HepG2 (cell line): ENCODE data around the gene PPP4R3A. TPM values are rescaled to one million over a fixed set of nuclear protein-coding genes. Genes with fewer than 3 reads are reported as not detected.

Source experiments
- DNMT1 ChIP-seq: sonication (generic); formaldehyde crosslinking; IDR thresholded peaks from 2 replicates; pipeline ENCODE4 v1.5.1; 2020; ENCODE audit warnings: mild to moderate bottlenecking, missing genetic modification reagents
- EEA1 ChIP-seq: sonication (generic); formaldehyde crosslinking; IDR thresholded peaks from 2 replicates; pipeline ENCODE4 v1.5.1; 2020; ENCODE audit warnings: mild to moderate bottlenecking, missing genetic modification reagents, borderline replicate concordance
- FOXK2 ChIP-seq: fragments of 450-650 bp; IDR thresholded peaks from 2 replicates; pipeline ENCODE4 v1.6.1; 2016
- HNRNPL ChIP-seq: fragments of 200-400 bp; formaldehyde crosslinking; IDR thresholded peaks from 2 replicates; pipeline ENCODE4 v1.6.1; 2017; ENCODE audit warnings: mild to moderate bottlenecking, low read depth, low read length
- IRX3 ChIP-seq: sonication (generic); formaldehyde crosslinking; IDR thresholded peaks from 2 replicates; pipeline ENCODE4 v1.8.1; 2023; ENCODE audit warnings: mild to moderate bottlenecking, low read depth, missing genetic modification reagents, borderline replicate concordance
- RFXAP ChIP-seq: sonication (generic); formaldehyde crosslinking; IDR thresholded peaks from 2 replicates; pipeline ENCODE4 v1.4.0; 2020; ENCODE audit warnings: missing genetic modification reagents, borderline replicate concordance
- TARDBP ChIP-seq: sonication (generic); formaldehyde crosslinking; IDR thresholded peaks from 2 replicates; pipeline ENCODE4 v1.8.0; 2022; ENCODE audit warnings: mild to moderate bottlenecking, missing genetic modification reagents
- TEAD2 ChIP-seq: sonication (generic); formaldehyde crosslinking; IDR thresholded peaks from 2 replicates; pipeline ENCODE4 v1.9.0; 2021; ENCODE audit warnings: missing genetic modification reagents
- TRIM22 ChIP-seq: fragments of 450-650 bp; IDR thresholded peaks from 2 replicates; pipeline ENCODE4 v1.6.1; 2017
- ZFX ChIP-seq: sonication (generic); formaldehyde crosslinking; IDR thresholded peaks from 2 replicates; pipeline ENCODE4 v1.4.0; 2020; ENCODE audit warnings: mild to moderate bottlenecking, low read depth, missing genetic modification reagents, moderate library complexity
- ZNF3 ChIP-seq: IDR thresholded peaks from 2 replicates; pipeline ENCODE4 v1.7.0; 2017; ENCODE audit warnings: inconsistent platforms
- ZNF331 ChIP-seq: sonication (generic); formaldehyde crosslinking; IDR thresholded peaks from 2 replicates; pipeline ENCODE4 v1.4.0; 2020; ENCODE audit warnings: missing genetic modification reagents
- ZNF776 ChIP-seq: sonication (generic); formaldehyde crosslinking; IDR thresholded peaks from 2 replicates; pipeline ENCODE4 v1.4.0; 2020; ENCODE audit warnings: mild to moderate bottlenecking, missing genetic modification reagents
- polyA plus RNA-seq, 8 experiments: library from polyadenylated mRNA; depleted of rRNA in 3 of 8; stranded (reverse) in 7 of 8; unstranded in 1 of 8; fragments of >200 nt; fragmentation: Illumina TruSeq in 4 of 8; extraction: Trizol in 4 of 8; gene quantifications; 2 replicates each; pipeline versions ENCODE4 v1.2.1 to v1.2.3, GENCODE V29; 2011 to 2016; ENCODE audit warnings: low read depth in 4 of 8, missing spikeins in 1 of 8, mixed read lengths in 1 of 8; ENCODE audit not compliant: insufficient read depth in 1 of 8
- total RNA-seq, 5 experiments: library from RNA; depleted of rRNA; stranded (reverse); fragments of >200 nt; fragmentation: Illumina TruSeq; extraction: Trizol; gene quantifications; 2 replicates each; pipeline ENCODE4 v1.2.3, GENCODE V29; 2016; ENCODE audit warnings: low read depth in 1 of 5
- TF ChIP-seq, protein P1 (sequence below): sonication (generic); formaldehyde crosslinking; IDR thresholded peaks from 2 replicates; pipeline ENCODE4 v1.4.0; 2020; ENCODE audit warnings: mild to moderate bottlenecking, missing genetic modification reagents
- TF ChIP-seq, protein P2 (sequence below): sonication (generic); formaldehyde crosslinking; conservative IDR thresholded peaks from 2 replicates; pipeline ENCODE4 v1.8.0; 2022; ENCODE audit warnings: mild to moderate bottlenecking, moderate library complexity, missing genetic modification reagents
- TF ChIP-seq, protein P3 (sequence below): sonication (generic); formaldehyde crosslinking; IDR thresholded peaks from 2 replicates; pipeline ENCODE4 v1.4.0; 2020; ENCODE audit warnings: missing genetic modification reagents
- TF ChIP-seq, protein P4 (sequence below): sonication (generic); formaldehyde crosslinking; IDR thresholded peaks from 2 replicates; pipeline ENCODE4 v1.5.0; 2020; ENCODE audit warnings: missing genetic modification reagents

Gene PPP4R3A
- total and polyA plus RNA-seq, 2 of the 13 experiments (the other 11 are each of a cell fraction or from before 2014, with no cell fraction given), result 22.5 to 57.4 TPM

DNA sequence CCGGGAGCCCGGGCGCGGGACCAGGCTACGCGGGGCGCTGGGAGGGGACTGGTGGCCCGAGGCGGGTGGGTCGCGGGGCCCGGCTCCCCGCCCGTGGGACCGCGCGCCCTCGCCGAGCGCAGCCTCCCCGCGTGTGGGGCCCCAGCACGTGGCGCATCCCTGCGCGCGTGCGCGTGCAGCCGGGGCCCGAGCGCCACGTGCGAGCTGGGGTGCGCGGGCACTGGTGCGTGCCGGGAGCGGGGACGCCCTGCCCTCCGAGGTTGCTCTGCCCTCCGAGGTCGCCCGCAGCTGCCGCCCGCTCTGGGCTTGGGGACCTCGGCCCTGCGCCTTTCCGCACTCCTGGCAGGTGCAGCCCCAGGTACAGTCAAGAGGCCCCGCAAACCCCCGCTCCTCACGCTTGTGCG lies 92.1 kb downstream of the PPP4R3A start (continued):
- TF ChIP-seq, protein P1, sequence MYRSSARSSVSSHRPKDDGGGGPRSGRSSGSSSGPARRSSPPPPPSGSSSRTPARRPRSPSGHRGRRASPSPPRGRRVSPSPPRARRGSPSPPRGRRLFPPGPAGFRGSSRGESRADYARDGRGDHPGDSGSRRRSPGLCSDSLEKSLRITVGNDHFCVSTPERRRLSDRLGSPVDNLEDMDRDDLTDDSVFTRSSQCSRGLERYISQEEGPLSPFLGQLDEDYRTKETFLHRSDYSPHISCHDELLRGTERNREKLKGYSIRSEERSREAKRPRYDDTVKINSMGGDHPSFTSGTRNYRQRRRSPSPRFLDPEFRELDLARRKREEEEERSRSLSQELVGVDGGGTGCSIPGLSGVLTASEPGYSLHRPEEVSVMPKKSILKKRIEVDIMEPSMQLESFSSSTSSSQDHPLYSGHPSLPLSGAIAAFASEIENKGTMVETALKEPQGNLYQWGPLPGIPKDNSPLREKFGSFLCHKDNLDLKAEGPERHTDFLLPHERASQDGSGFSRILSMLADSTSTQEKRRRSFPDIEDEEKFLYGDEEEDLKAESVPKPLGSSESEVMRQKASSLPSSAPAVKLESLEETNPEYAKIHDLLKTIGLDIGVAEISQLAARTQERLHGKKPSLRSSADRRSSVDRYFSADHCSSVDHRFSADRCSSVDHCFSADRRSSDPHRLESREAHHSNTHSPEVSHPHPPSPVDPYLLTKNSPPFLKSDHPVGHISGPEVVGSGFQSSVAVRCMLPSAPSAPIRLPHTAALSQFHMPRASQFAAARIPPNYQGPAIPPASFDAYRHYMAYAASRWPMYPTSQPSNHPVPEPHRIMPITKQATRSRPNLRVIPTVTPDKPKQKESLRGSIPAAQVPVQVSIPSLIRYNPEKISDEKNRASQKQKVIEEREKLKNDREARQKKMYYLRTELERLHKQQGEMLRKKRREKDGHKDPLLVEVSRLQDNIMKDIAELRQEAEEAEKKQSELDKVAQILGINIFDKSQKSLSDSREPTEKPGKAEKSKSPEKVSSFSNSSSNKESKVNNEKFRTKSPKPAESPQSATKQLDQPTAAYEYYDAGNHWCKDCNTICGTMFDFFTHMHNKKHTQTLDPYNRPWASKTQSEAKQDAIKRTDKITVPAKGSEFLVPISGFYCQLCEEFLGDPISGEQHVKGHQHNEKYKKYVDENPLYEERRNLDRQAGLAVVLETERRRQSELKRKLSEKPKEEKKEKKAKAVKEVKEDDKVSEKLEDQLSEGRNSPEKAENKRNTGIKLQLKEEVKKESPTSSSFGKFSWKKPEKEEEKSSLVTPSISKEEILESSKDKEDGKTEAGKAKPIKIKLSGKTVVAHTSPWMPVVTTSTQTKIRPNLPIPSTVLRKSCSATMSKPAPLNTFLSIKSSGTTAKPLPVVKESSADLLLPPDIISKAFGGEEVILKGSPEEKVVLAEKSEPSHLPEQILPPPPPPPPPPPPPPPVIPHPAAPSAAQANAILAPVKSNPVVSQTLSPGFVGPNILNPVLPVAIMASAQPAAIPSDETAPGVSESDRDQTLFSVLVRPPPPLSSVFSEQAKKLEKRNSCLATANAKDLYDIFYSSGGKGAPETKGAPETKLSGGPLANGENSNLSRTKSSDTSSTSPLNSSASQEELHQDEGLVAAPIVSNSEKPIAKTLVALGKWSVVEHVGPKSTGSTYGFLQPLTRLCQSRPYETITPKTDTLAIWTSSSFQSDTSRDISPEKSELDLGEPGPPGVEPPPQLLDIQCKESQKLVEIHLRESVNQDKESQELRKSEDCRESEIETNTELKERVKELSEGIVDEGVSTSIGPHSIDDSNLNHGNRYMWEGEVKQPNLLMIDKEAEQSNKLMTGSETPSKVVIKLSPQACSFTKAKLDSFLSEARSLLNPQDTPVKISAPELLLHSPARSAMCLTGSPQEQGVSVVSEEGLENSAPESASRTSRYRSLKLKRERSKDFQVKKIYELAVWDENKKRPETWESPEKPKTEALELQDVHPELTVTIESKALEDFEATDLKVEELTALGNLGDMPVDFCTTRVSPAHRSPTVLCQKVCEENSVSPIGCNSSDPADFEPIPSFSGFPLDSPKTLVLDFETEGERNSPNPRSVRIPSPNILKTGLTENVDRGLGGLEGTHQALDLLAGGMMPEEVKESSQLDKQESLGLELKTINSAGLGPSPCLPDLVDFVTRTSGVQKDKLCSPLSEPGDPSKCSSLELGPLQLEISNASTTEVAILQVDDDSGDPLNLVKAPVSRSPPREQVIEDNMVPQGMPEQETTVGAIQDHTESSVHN (CRISPR knock-in tag), result peak; percentile 95; the same call in 1 of the 2 replicates
- TF ChIP-seq RFXAP (CRISPR knock-in tag) (peak; percentile 68; the same call in 1 of the 2 replicates), EEA1 (peak; percentile 96), IRX3 (CRISPR knock-in tag) (peak; percentile 95), DNMT1 (CRISPR knock-in tag) (peak; percentile 64; the same call in 1 of the 2 replicates), ZNF776 (CRISPR knock-in tag) (peak; percentile 95), FOXK2 (no peak), ZNF331 (CRISPR knock-in tag) (peak; percentile 59; the same call in 1 of the 2 replicates), TEAD2 (CRISPR knock-in tag) (peak; percentile 91), ZNF3 (CRISPR knock-in tag) (no peak), TRIM22 (no peak), ZFX (no peak), HNRNPL (no peak), TARDBP (CRISPR knock-in tag) (no peak; the same call in 1 of the 2 replicates)
- TF ChIP-seq, protein P2, sequence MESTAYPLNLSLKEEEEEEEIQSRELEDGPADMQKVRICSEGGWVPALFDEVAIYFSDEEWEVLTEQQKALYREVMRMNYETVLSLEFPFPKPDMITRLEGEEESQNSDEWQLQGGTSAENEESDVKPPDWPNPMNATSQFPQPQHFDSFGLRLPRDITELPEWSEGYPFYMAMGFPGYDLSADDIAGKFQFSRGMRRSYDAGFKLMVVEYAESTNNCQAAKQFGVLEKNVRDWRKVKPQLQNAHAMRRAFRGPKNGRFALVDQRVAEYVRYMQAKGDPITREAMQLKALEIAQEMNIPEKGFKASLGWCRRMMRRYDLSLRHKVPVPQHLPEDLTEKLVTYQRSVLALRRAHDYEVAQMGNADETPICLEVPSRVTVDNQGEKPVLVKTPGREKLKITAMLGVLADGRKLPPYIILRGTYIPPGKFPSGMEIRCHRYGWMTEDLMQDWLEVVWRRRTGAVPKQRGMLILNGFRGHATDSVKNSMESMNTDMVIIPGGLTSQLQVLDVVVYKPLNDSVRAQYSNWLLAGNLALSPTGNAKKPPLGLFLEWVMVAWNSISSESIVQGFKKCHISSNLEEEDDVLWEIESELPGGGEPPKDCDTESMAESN (CRISPR knock-in tag), result peak; percentile 81
- TF ChIP-seq, protein P3, sequence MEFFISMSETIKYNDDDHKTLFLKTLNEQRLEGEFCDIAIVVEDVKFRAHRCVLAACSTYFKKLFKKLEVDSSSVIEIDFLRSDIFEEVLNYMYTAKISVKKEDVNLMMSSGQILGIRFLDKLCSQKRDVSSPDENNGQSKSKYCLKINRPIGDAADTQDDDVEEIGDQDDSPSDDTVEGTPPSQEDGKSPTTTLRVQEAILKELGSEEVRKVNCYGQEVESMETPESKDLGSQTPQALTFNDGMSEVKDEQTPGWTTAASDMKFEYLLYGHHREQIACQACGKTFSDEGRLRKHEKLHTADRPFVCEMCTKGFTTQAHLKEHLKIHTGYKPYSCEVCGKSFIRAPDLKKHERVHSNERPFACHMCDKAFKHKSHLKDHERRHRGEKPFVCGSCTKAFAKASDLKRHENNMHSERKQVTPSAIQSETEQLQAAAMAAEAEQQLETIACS (CRISPR knock-in tag), result peak; percentile 90
- TF ChIP-seq, protein P4, sequence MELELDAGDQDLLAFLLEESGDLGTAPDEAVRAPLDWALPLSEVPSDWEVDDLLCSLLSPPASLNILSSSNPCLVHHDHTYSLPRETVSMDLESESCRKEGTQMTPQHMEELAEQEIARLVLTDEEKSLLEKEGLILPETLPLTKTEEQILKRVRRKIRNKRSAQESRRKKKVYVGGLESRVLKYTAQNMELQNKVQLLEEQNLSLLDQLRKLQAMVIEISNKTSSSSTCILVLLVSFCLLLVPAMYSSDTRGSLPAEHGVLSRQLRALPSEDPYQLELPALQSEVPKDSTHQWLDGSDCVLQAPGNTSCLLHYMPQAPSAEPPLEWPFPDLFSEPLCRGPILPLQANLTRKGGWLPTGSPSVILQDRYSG (CRISPR knock-in tag), result peak; percentile 87
